IPS-15b (cell line): ENCODE measurements around the gene IL24.

Source experiments
- H3K27me3 ChIP-seq: one replicate; pipeline ENCODE4 v1.6.1; 2013; ENCODE audit warnings: low read length; ENCODE audit not compliant: control insufficient read depth, insufficient read depth
- H3K36me3 ChIP-seq: one replicate; pipeline ENCODE4 v1.6.1; 2013; ENCODE audit warnings: low read length; ENCODE audit not compliant: control insufficient read depth, insufficient read depth
- H3K4me1 ChIP-seq: one replicate; pipeline ENCODE4 v1.6.1; 2013; ENCODE audit warnings: mild to moderate bottlenecking, low read length; ENCODE audit not compliant: control insufficient read depth, insufficient read depth
- H3K4me3 ChIP-seq: one replicate; pipeline ENCODE4 v1.5.1; 2013; ENCODE audit warnings: low read depth, low read length
- H3K9ac ChIP-seq: one replicate; pipeline ENCODE4 v1.6.1; 2013; ENCODE audit warnings: low read depth, mild to moderate bottlenecking, low read length
- H3K9me3 ChIP-seq: one replicate; pipeline ENCODE4 v1.6.1; 2013; ENCODE audit warnings: mild to moderate bottlenecking, low read length; ENCODE audit not compliant: control insufficient read depth, insufficient read depth

The IL24 gene

GRCh38 chr1:206896261-206896660, 982 bp upstream of the IL24 start:
- no peaks in the 10 kb centered on the region for H3K36me3 ChIP-seq
- H3K4me1 ChIP-seq = no peaks in the 10 kb centered on the region
- H3K27me3 ChIP-seq = no peaks in the 10 kb centered on the region
- no peak overlapping the region for H3K4me3 ChIP-seq
- H3K9ac ChIP-seq = no peak overlapping the region
- H3K9me3 ChIP-seq = no peaks in the 10 kb centered on the region

DNA sequence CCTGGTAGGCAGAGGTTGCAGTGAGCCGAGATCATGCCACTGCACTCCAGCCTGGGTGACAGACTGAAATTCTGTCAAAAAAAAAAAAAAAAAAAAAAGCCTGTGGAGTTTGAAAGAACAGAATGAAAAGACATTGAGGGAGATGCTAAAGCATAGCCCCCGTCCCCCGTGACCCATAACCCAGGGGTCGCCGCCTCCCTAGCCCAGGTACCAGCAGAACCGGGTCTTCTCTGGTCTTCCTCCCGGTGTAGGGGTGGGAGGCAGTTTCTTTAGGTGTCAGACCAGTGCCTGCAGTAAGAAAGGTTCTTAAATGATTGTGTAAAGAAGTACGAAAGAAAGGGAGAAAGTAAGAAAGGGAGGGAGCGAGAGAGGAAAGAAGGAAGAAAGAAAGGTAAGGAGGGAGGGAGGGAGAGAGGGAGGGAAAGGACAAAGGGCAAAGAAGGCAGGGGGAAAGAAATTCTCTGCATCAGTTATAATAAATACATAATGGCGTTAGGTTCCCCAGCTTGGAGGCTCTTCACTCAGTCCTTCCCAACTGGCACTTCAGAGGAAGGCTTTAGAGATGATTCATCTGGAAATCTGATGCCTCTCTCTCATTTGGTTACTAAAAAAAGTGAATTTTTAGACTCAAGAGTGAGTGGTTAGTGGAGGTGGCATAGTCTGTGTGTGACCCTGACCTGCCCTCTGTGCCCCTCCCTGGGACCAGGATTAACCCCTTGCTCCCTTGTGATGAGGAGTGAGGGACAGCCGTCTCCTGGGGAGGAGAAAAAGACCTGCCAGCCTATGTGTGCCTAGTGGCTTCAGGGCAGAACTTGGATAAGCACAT, 1.1 kb downstream of the IL24 start:
- no peaks in the 10 kb centered on the region for H3K27me3 ChIP-seq
- H3K9ac ChIP-seq = no peak overlapping the region
- H3K4me1 ChIP-seq = no peaks in the 10 kb centered on the region
- no peak overlapping the region for H3K4me3 ChIP-seq
- no peaks in the 10 kb centered on the region for H3K9me3 ChIP-seq
- H3K36me3 ChIP-seq = no peaks in the 10 kb centered on the region

DNA sequence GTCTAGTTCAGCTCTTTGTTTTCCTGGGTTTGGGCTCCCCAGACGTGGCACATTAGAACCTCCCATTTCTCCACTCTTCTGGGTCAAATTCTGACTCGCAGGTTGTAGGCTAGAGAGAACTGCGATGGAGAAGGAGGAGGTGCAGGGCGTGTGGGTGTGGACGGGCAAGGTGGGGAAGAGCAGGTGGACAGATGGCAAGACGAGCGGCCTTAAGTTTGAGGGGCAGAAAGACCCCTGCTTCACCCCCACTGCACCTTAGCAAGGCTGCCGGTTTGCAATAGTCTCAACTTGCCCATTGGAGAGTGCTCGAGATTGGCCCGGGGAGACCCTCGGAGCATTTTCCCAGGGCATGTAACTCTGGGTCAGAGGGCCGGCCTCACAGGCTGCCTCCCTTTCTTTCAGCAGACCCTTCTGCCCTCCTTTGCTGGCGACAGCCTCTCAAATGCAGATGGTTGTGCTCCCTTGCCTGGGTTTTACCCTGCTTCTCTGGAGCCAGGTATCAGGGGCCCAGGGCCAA, 1.7 kb downstream of the IL24 start:
- Histone ChIP-seq H3K4me1 (no peaks in the 10 kb centered on the region), H3K9ac (no peak overlapping the region), H3K9me3 (no peaks in the 10 kb centered on the region), H3K4me3 (no peak overlapping the region), H3K36me3 (no peaks in the 10 kb centered on the region), H3K27me3 (no peaks in the 10 kb centered on the region)

DNA sequence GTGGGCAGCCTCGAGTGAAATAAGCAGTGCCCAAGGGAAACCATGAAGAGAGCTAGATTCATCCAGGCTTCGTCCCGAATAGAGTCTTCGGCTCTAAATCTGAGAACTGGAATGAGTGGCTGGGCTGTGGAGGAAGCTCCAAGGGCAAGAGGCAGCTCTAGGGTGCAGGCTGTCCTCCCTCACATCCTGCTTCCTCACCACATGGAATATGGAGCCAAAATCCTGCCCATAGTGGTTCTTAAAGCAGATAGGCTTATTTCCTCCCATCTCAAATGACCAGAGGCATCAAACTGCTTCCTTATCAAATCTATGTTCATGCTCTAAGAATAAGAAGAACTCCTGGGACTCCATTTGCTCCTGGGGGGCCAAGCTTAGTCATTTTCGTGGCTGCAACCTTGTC, 2.5 kb downstream of the IL24 start:
- no peaks in the 10 kb centered on the region for H3K36me3 ChIP-seq
- no peaks in the 10 kb centered on the region for H3K9me3 ChIP-seq
- H3K4me3 ChIP-seq = no peak overlapping the region
- no peak overlapping the region for H3K9ac ChIP-seq
- H3K27me3 ChIP-seq = no peaks in the 10 kb centered on the region
- H3K4me1 ChIP-seq = no peaks in the 10 kb centered on the region

DNA sequence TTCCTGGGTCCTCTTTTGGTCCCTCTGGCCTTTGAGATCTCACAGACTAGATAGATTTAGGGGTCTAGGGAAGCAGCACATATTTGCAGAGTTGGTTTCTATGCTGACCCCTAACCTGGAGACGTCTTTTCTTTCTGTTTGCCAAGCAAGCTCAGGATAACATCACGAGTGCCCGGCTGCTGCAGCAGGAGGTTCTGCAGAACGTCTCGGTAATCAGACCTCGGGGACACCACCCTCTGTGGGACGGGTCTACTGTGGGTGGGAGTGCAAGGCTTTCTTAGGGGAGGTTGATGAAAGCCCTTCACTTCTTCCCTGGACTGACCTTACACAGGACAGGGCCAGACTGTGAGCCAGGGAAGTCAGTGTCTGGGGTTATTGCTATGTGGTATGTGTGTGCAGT, 2.9 kb downstream of the IL24 start:
- Histone ChIP-seq H3K27me3 (no peaks in the 10 kb centered on the region), H3K36me3 (no peaks in the 10 kb centered on the region), H3K4me3 (no peak overlapping the region), H3K4me1 (no peaks in the 10 kb centered on the region), H3K9me3 (no peaks in the 10 kb centered on the region), H3K9ac (no peak overlapping the region)

GRCh38 chr1:206901944-206902343, 4.7 kb downstream of the IL24 start:
- no peaks in the 10 kb centered on the region for H3K9me3 ChIP-seq
- H3K4me1 ChIP-seq = no peaks in the 10 kb centered on the region
- H3K27me3 ChIP-seq = peaks cover 5% of the 10 kb centered on the region
- H3K4me3 ChIP-seq = no peak overlapping the region
- H3K9ac ChIP-seq = no peak overlapping the region
- H3K36me3 ChIP-seq = no peaks in the 10 kb centered on the region

- Histone ChIP-seq H3K9me3 (no peaks in the 10 kb centered on the region), H3K4me3 (no peak overlapping the region), H3K36me3 (no peaks in the 10 kb centered on the region), H3K9ac (no peak overlapping the region), H3K27me3 (peaks cover 12% of the 10 kb centered on the region), H3K4me1 (peaks cover 4% of the 10 kb centered on the region)
Measured at GRCh38 chr1:206902702-206903101, 5.5 kb downstream of the IL24 start.

DNA sequence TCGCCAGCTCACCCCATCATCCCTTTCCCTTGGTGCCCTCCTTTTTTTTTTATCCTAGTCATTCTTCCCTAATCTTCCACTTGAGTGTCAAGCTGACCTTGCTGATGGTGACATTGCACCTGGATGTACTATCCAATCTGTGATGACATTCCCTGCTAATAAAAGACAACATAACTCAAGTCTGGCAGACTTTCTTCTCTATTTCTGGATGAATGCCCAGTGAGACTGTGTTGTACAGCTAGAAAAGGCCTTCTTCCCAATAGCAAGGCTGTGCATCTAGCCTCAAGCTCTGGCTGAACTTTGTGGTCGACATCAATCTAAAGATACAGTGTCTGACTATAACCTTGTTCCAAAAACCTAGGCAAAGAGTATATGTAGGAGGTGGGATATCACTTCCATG, 6.4 kb downstream of the IL24 start:
- H3K36me3 ChIP-seq = no peaks in the 10 kb centered on the region

GRCh38 chr1:206904423-206905142, 7.3 kb downstream of the IL24 start:
- H3K4me3 ChIP-seq = no peak overlapping the region
- H3K36me3 ChIP-seq = no peaks in the 10 kb centered on the region
- H3K27me3 ChIP-seq = peaks cover 26% of the 10 kb centered on the region
- no peaks in the 10 kb centered on the region for H3K9me3 ChIP-seq
- H3K9ac ChIP-seq = no peak overlapping the region
- H3K4me1 ChIP-seq = peaks cover 7% of the 10 kb centered on the region

More for the DNA sequence above, 6.4 kb downstream of the IL24 start:
- peaks cover 22% of the 10 kb centered on the region for H3K27me3 ChIP-seq
- no peak overlapping the region for H3K4me3 ChIP-seq
- H3K9ac ChIP-seq = no peak overlapping the region
- no peaks in the 10 kb centered on the region for H3K9me3 ChIP-seq
- peaks cover 5% of the 10 kb centered on the region for H3K4me1 ChIP-seq

GRCh38 chr1:206905295-206906164, 8.3 kb downstream of the IL24 start:
- Histone ChIP-seq H3K36me3 (no peaks in the 10 kb centered on the region), H3K9ac (no peak overlapping the region), H3K4me1 (peaks cover 11% of the 10 kb centered on the region), H3K4me3 (no peak overlapping the region), H3K9me3 (no peaks in the 10 kb centered on the region), H3K27me3 (peaks cover 35% of the 10 kb centered on the region)

DNA sequence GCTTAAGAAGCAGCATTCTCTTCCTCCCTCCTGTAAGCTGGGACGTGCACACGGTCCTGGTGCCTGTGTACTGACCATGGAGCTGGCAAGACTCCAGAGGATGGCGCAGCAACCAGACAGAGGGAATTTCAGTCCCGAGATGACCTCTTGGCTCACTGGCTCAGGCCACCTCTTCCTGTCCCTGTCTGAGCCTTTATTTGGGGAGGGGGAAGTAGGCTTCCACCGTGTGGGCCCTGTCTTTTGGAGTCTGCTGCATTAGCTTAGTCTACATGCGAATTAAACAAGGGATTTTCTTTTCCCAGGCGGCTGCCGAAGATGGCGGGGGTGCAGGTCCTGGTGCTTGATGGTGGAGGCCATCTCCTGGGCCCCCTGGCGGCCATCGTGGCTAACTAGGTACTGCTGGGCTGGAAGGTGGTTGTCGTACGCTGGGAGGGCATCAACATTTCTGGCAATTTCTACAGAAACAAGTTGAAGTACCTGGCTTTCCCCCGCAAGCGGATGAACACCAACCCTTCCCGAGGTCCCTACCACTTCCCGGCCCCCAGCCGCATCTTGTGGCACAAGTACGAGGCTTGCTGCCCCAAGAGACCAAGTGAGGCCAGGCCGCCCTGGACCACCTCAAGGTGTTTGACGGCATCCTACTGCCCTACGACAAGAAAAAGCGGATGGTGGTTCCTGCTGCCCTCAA, 10.2 kb downstream of the IL24 start:
- H3K9me3 ChIP-seq = no peaks in the 10 kb centered on the region
- no peaks in the 10 kb centered on the region for H3K36me3 ChIP-seq
- H3K9ac ChIP-seq = no peak overlapping the region
- no peak overlapping the region for H3K4me3 ChIP-seq
- H3K4me1 ChIP-seq = peaks cover 11% of the 10 kb centered on the region
- peaks cover 40% of the 10 kb centered on the region for H3K27me3 ChIP-seq
